ENCODE measurements around the gene MPZL1. TPM values are rescaled to one million over a fixed set of nuclear protein-coding genes. Genes with fewer than 3 reads are reported as not detected.

The MPZL1 gene
- total and polyA plus RNA-seq, 9 donors: 30.3 to 180 (median 80.1) TPM

DNA sequence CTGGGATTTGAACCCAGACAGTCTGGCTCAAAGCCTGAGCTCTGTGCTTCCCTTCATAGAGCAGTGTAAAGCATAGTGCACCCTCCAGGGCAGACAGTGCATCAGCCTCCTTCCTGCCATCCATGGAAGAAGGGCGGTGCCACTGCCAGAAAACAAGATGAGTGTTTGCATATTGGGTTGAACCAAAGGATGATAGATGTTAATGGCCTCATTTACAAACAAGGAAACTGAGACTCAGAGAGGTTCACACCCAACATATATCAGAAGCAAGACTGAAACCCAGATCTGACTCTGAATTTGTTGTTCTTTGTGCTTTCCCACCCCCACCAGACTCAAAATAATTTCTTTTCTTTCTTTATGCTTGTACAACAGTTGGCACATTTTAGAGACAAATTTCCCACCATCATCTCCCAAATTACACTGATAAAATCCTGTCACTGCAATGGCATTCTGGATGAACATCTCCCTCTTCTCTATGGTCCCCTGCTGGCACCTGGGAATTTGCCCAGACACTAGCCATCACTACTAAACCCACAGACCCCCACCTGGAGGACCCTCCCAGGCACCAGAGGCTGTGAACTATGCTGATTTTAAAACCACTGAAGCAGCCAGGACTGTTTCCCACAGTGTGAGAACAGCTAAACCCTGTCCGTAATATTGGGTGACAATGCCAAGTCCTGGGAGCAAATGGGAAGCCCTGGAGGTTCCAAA lies 45.4 kb upstream of the MPZL1 start:
- DNase-seq: no peak
- H3K36me3 ChIP-seq: no peaks in the 10 kb centered on the region
- H3K4me3 ChIP-seq: no peak overlapping the region
- H3K9me3 ChIP-seq: no peaks in the 10 kb centered on the region
- intact Hi-C loops (cut with DNase I): no loop called here
- no peak overlapping the region for H3K27ac ChIP-seq
- no peaks in the 10 kb centered on the region for H3K4me1 ChIP-seq (ENCODE audit: insufficient read depth)
- WGBS, 3 donors: 91 to 94% (median 92%) methylated on average over 2 of the region's 2 CpGs
- no peaks in the 10 kb centered on the region for H3K27me3 ChIP-seq
- TF ChIP-seq POLR2A (IDR thresholded peaks at IDR 0.05) (no peak), EP300 (IDR thresholded peaks at IDR 0.05) (no peak)
- TF ChIP-seq, protein P1, sequence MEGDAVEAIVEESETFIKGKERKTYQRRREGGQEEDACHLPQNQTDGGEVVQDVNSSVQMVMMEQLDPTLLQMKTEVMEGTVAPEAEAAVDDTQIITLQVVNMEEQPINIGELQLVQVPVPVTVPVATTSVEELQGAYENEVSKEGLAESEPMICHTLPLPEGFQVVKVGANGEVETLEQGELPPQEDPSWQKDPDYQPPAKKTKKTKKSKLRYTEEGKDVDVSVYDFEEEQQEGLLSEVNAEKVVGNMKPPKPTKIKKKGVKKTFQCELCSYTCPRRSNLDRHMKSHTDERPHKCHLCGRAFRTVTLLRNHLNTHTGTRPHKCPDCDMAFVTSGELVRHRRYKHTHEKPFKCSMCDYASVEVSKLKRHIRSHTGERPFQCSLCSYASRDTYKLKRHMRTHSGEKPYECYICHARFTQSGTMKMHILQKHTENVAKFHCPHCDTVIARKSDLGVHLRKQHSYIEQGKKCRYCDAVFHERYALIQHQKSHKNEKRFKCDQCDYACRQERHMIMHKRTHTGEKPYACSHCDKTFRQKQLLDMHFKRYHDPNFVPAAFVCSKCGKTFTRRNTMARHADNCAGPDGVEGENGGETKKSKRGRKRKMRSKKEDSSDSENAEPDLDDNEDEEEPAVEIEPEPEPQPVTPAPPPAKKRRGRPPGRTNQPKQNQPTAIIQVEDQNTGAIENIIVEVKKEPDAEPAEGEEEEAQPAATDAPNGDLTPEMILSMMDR (IDR thresholded peaks at IDR 0.05): no peak

DNA sequence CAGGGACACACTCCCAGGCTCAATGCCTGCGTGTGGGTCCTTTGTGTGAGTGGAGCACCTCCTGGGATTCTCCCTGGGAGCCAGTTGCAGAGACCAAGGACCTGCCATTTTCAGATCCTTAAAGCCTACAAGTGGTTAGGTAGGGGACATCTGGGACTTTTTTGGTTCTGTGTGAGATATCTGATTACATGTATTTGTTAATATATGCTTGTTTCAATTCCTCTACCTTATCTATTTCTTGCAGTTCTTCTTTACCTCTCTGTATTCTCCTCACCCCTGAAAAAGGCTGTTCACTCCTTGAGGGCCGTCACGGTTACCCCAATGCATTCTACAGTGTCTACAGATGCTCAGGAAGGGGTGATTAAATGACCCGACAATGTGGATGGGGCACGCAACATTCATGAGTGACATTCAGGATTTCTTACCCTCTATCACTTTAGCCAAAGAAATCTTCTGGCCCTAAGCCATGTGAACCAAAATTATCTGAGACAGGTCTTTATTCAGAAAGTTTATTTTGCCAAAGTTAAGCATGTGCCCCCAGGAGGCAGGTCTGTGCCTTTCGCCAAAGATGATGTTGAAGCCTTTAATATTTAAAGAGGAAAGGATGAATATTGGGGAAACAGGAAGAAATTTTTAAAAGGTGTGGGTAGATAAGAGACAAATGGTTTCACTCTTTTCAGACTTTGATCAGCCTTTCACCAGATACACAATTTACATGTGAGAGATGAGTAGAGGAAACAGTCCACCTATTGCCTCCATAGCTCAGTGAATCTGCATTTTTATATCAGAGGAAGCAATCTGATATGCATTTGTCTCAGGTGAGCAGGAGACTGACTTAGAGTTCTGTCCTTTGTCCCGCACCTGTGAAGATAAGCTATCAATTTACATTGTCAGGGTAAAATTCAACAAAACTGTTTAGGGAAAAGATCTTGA lies 44.6 kb upstream of the MPZL1 start:
- TF ChIP-seq POLR2A (IDR thresholded peaks at IDR 0.05) (no peak), EP300 (IDR thresholded peaks at IDR 0.05) (no peak)
- TF ChIP-seq, protein P1 (IDR thresholded peaks at IDR 0.05): no peak
- Histone ChIP-seq H3K9me3 (no peaks in the 10 kb centered on the region), H3K4me3 (no peak overlapping the region), H3K27ac (no peak overlapping the region), H3K36me3 (no peaks in the 10 kb centered on the region), H3K27me3 (no peaks in the 10 kb centered on the region), H3K4me1 (ENCODE audit: insufficient read depth) (no peaks in the 10 kb centered on the region)
- intact Hi-C loops (cut with DNase I): no loop called here
- DNase-seq: no peak
- 89 to 92% (median 92%) methylated on average over 7 of the region's 7 CpGs for WGBS, 3 donors

DNA sequence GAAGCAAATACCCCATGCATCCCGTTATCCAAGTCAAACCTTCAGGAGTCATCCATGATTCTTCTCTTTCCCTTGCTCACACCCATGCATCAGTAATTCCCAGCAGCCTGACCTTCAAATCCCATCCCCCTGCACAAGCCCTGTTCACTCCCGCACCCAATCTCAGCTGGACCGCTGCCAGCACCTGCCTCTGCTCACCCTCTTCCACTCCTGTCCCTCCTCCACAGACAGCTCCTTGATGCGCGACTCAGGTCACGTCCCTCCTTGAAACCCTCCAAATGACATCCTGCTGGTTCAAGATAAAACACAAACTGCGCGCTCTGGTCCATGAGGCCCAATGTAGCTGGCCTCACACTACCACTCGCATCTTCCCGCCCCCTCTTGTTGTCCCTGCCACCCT lies 43.4 kb upstream of the MPZL1 start:
- intact Hi-C loops (cut with DNase I): no loop called here
- Histone ChIP-seq H3K4me1 (ENCODE audit: insufficient read depth) (no peaks in the 10 kb centered on the region), H3K9me3 (no peaks in the 10 kb centered on the region), H3K4me3 (no peak overlapping the region), H3K27me3 (no peaks in the 10 kb centered on the region), H3K36me3 (no peaks in the 10 kb centered on the region), H3K27ac (no peak overlapping the region)
- WGBS, 3 donors: 68 to 79% (median 71%) methylated on average over 10 of the region's 10 CpGs
- no peak for TF ChIP-seq POLR2A (IDR thresholded peaks at IDR 0.05)
- TF ChIP-seq EP300 (IDR thresholded peaks at IDR 0.05): no peak
- TF ChIP-seq, protein P1 (IDR thresholded peaks at IDR 0.05): no peak
- no peak for DNase-seq

DNA sequence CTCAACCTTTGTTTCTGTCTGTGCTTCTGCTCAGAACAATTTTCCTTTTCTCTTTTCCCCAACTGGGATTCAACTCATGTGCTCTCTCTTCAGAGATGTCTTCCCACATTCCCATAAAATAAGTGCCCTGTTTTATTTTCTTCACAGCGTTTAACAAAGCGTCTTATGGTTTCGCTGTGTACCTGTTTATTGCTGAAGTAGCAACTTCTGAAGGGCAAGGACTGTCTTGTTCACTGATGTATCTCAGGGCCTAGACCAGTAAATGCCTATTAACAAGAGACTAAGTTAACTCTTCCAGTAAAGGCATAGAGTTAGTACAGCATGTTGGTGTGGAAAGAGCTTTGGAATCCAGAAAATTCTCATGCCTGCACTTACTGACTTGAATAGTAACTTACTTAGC lies 42.9 kb upstream of the MPZL1 start:
- H3K27me3 ChIP-seq: no peaks in the 10 kb centered on the region
- no peaks in the 10 kb centered on the region for H3K4me1 ChIP-seq (ENCODE audit: insufficient read depth)
- H3K4me3 ChIP-seq: no peak overlapping the region
- DNase-seq: no peak
- H3K36me3 ChIP-seq: no peaks in the 10 kb centered on the region
- no peak for TF ChIP-seq EP300 (IDR thresholded peaks at IDR 0.05)
- TF ChIP-seq POLR2A (IDR thresholded peaks at IDR 0.05): no peak
- TF ChIP-seq, protein P1 (IDR thresholded peaks at IDR 0.05): no peak
- intact Hi-C loops (cut with DNase I): no loop called here
- WGBS, 3 donors: 92 to 97% (median 94%) methylated on average over 3 of the region's 3 CpGs
- H3K9me3 ChIP-seq: no peaks in the 10 kb centered on the region
- H3K27ac ChIP-seq: no peak overlapping the region

All from ovary (tissue), 9 donors.